CD14-positive monocyte (primary cell): ENCODE data around the gene HIPK1. TPM values are rescaled to one million over a fixed set of nuclear protein-coding genes. Genes with fewer than 3 reads are reported as not detected.
A peak's percentile ranks its signal among the peaks of the same experiment; 100 is the strongest.

ENCODE experiments used
- DNase-seq, 3 donors: peaks; one replicate each; pipeline ENCODE4 v3.0.0-alpha.2; 2011 to 2022
- H2AFZ ChIP-seq: 2 replicates; pipeline ENCODE4 v1.6.0; 2012; ENCODE audit warnings: mild to moderate bottlenecking, low read depth, low read length, inconsistent platforms; ENCODE audit not compliant: insufficient read depth, poor library complexity, severe bottlenecking
- H3K27ac ChIP-seq, 2 donors: 1 replicate in 1 of 2; 2 replicates in 1 of 2; pipeline ENCODE4 v1.5.1; 2012 to 2013; ENCODE audit warnings: low read length in 2 of 2, control low read depth in 1 of 2, inconsistent platforms in 1 of 2, low read depth in 1 of 2, mild to moderate bottlenecking in 1 of 2
- H3K27me3 ChIP-seq, 2 donors: one replicate each; pipeline versions ENCODE4 v1.6.0 to v1.6.1; 2011 to 2013; ENCODE audit warnings: low read length in 2 of 2; ENCODE audit not compliant: control insufficient read depth in 2 of 2, insufficient read depth in 2 of 2
- H3K36me3 ChIP-seq, 2 donors: replicated peaks in 1 of 2; 1 replicate in 1 of 2; 2 replicates in 1 of 2; pipeline versions ENCODE4 v1.5.1 to v1.6.1; 2012 to 2013; ENCODE audit warnings: low read length in 2 of 2, control low read depth in 1 of 2, inconsistent platforms in 1 of 2, mild to moderate bottlenecking in 1 of 2; ENCODE audit not compliant: insufficient read depth in 2 of 2, control insufficient read depth in 1 of 2
- H3K4me1 ChIP-seq, 2 donors: 1 replicate in 1 of 2; 2 replicates in 1 of 2; pipeline versions ENCODE4 v1.5.1 to v1.6.1; 2012 to 2013; ENCODE audit warnings: low read length in 2 of 2, control low read depth in 1 of 2, inconsistent platforms in 1 of 2, mild to moderate bottlenecking in 1 of 2, moderate library complexity in 1 of 2; ENCODE audit not compliant: insufficient read depth in 2 of 2, control insufficient read depth in 1 of 2
- H3K4me2 ChIP-seq: replicated peaks from 2 replicates; pipeline ENCODE3; 2012; ENCODE audit warnings: low read length, moderate library complexity, mild to moderate bottlenecking; ENCODE audit not compliant: poor library complexity, severe bottlenecking; ENCODE audit errors: extremely low read depth
- H3K4me3 ChIP-seq, 3 experiments: fragments of 200-600 bp in 1 of 3; sonication (generic) in 1 of 3; replicated peaks in 1 of 3; 1 replicate in 2 of 3; 2 replicates in 1 of 3; pipeline ENCODE4 v1.5.1; 2011 to 2013; ENCODE audit warnings: low read length in 3 of 3, mild to moderate bottlenecking in 3 of 3, control low read depth in 2 of 3, low read depth in 2 of 3, inconsistent platforms in 1 of 3, moderate library complexity in 1 of 3
- H3K79me2 ChIP-seq: 2 replicates; pipeline ENCODE4 v1.6.0; 2012; ENCODE audit warnings: mild to moderate bottlenecking, control low read depth, inconsistent platforms, low read length, moderate library complexity; ENCODE audit not compliant: insufficient read depth
- H3K9ac ChIP-seq: 2 replicates; pipeline ENCODE4 v1.6.0; 2017; ENCODE audit warnings: low read length, mild to moderate bottlenecking; ENCODE audit not compliant: insufficient read depth, poor library complexity, severe bottlenecking
- H3K9me3 ChIP-seq, 2 donors: replicated peaks in 1 of 2; 1 replicate in 1 of 2; 2 replicates in 1 of 2; pipeline versions ENCODE4 v1.5.1 to v1.6.1; 2012 to 2013; ENCODE audit warnings: low read length in 2 of 2, control low read depth in 1 of 2; ENCODE audit not compliant: control insufficient read depth in 1 of 2, insufficient read depth in 1 of 2
- H4K20me1 ChIP-seq: 2 replicates; pipeline ENCODE4 v1.6.0; 2012; ENCODE audit warnings: mild to moderate bottlenecking, low read length, control low read depth, moderate library complexity; ENCODE audit not compliant: insufficient read depth
- H3K27ac Mint-ChIP-seq, 7 donors: one replicate each; pipeline ENCODE4 v1.8.0; 2020; ENCODE audit warnings: mild to moderate bottlenecking in 7 of 7, mixed read lengths in 7 of 7, moderate library complexity in 6 of 7, inconsistent platforms in 2 of 7
- H3K27me3 Mint-ChIP-seq, 3 donors: one replicate each; pipeline ENCODE4 v1.8.0; 2021 to 2022; ENCODE audit warnings: low read depth in 3 of 3, mild to moderate bottlenecking in 3 of 3, mixed read lengths in 3 of 3, moderate library complexity in 3 of 3, inconsistent platforms in 1 of 3
- H3K36me3 Mint-ChIP-seq, 2 donors: one replicate each; pipeline ENCODE4 v1.8.0; 2020; ENCODE audit warnings: mixed read lengths in 2 of 2, inconsistent platforms in 1 of 2, mild to moderate bottlenecking in 1 of 2
- H3K4me1 Mint-ChIP-seq: one replicate; pipeline ENCODE4 v1.8.0; 2020; ENCODE audit warnings: mild to moderate bottlenecking, mixed read lengths
- H3K4me3 Mint-ChIP-seq, 2 donors: one replicate each; pipeline ENCODE4 v1.8.0; 2020; ENCODE audit warnings: mild to moderate bottlenecking in 2 of 2, mixed read lengths in 2 of 2, moderate library complexity in 1 of 2
- H3K9me3 Mint-ChIP-seq, 7 donors: one replicate each; pipeline ENCODE4 v1.8.0; 2020 to 2022; ENCODE audit warnings: mixed read lengths in 7 of 7, mild to moderate bottlenecking in 6 of 7, moderate library complexity in 6 of 7, inconsistent platforms in 2 of 7
- CTCF ChIP-seq: fragments of 200-600 bp; IDR thresholded peaks from one replicate; pipeline ENCODE4 v1.8.0; 2022; ENCODE audit warnings: antibody characterized with exemption, mild to moderate bottlenecking
- WGBS: methylation state at CpG from one replicate; pipeline ENCODE4 v1.1.5; 2013; ENCODE audit warnings: missing lambda C conversion rate; ENCODE audit not compliant: insufficient coverage; 5-methylcytosine and 5-hydroxymethylcytosine counted together
- intact Hi-C, 2 donors: fragments of 100-400 bp; cut with micrococcal nuclease; formaldehyde crosslinking; loops; one replicate each; pipeline versions ENCODE4 v1.15.0 to v1.15.1; 2023
- polyA plus RNA-seq, 3 donors: library from polyadenylated mRNA; depleted of rRNA in 1 of 3; unstranded in 2 of 3; stranded (reverse) in 1 of 3; fragments of 300-500 nt in 2 of 3; fragments of >200 nt in 1 of 3; fragmentation: Illumina TruSeq in 2 of 3; gene quantifications; 1 replicate in 2 of 3; 2 replicates in 1 of 3; pipeline ENCODE4 v1.2.3, GENCODE V29; 2012 to 2021

Gene HIPK1
- polyA plus RNA-seq, 3 donors = 10.1 to 57.2 (median 14.8) TPM

- peaks cover 10 to 16% of the 10 kb centered on the region in 2 donors for H3K36me3 ChIP-seq
- H3K9me3 ChIP-seq = no peaks in the 10 kb centered on the region
- no peaks in the 10 kb centered on the region for H4K20me1 ChIP-seq
- Mint-ChIP-seq H3K4me3 (no peak overlapping the region), H3K4me1 (peaks cover 8% of the 10 kb centered on the region), H3K27me3 (peaks cover 0 to 3% (median 0%) of the 10 kb centered on the region in 3 donors), H3K36me3 (peaks cover 17 to 30% of the 10 kb centered on the region in 2 donors), H3K9me3 (peaks cover 0 to 3% (median 0%) of the 10 kb centered on the region in 7 donors), H3K27ac (peak overlapping the region in 2 of 7 donors; percentile 62 to 78)
- H3K79me2 ChIP-seq = peaks cover 19% of the 10 kb centered on the region
- intact Hi-C loops = no loop called here
- H3K27ac ChIP-seq = no peak overlapping the region
- H2AFZ ChIP-seq = no peak overlapping the region
- H3K4me2 ChIP-seq = no peak overlapping the region
- 98% methylated on average over 5 of the region's 5 CpGs for WGBS
- H3K4me1 ChIP-seq = no peaks in the 10 kb centered on the region
- no peak overlapping the region for H3K9ac ChIP-seq
- H3K4me3 ChIP-seq = no peak overlapping the region
- TF ChIP-seq CTCF = no peak
- no peaks in the 10 kb centered on the region for H3K27me3 ChIP-seq
- DNase-seq = no peak
Measured at GRCh38 chr1:113916974-113917373, 12.2 kb upstream of the HIPK1 start.

- H3K36me3 Mint-ChIP-seq = peaks cover 13 to 24% of the 10 kb centered on the region in 2 donors
- intact Hi-C loops = no loop called here
- no peaks in the 10 kb centered on the region for H3K27me3 ChIP-seq
- no peak for TF ChIP-seq CTCF
- peak in 1 of 3 donors; percentile 39 for DNase-seq
- H3K36me3 ChIP-seq = peaks cover 4 to 10% of the 10 kb centered on the region in 2 donors
- H3K9me3 Mint-ChIP-seq = peaks cover 0 to 3% (median 0%) of the 10 kb centered on the region in 7 donors
- no peak overlapping the region for H3K9ac ChIP-seq
- H3K9me3 ChIP-seq = no peaks in the 10 kb centered on the region
- no peak overlapping the region for H3K27ac ChIP-seq
- H3K27me3 Mint-ChIP-seq = peaks cover 0 to 3% (median 0%) of the 10 kb centered on the region in 3 donors
- peaks cover 14% of the 10 kb centered on the region for H3K79me2 ChIP-seq
- H3K4me3 ChIP-seq = no peak overlapping the region
- H4K20me1 ChIP-seq = no peaks in the 10 kb centered on the region
- H3K4me3 Mint-ChIP-seq = no peak overlapping the region
- H3K4me2 ChIP-seq = no peak overlapping the region
- no peak overlapping the region for H2AFZ ChIP-seq
- H3K4me1 ChIP-seq = peaks cover 0 to under 1% of the 10 kb centered on the region in 2 donors
- 94% methylated on average over 2 of the region's 2 CpGs for WGBS
- peak overlapping the region in 2 of 7 donors; percentile 62 to 78 for H3K27ac Mint-ChIP-seq
- peaks cover 8% of the 10 kb centered on the region for H3K4me1 Mint-ChIP-seq
Measured at GRCh38 chr1:113917400-113918082, 11.6 kb upstream of the HIPK1 start.
